Measurements from ENCODE around the gene LENEP. TPM values are rescaled to one million over a fixed set of nuclear protein-coding genes. Genes with fewer than 3 reads are reported as not detected.

The LENEP gene
- total RNA-seq, 1 experiment from 2014 or later, result 0.42 TPM

- peak; percentile 55 for ATAC-seq
- Histone ChIP-seq H3K4me2 (ENCODE audit: low read length) (peak overlapping the region; percentile 90), H4K20me1 (ENCODE audit: insufficient read depth) (no peaks in the 10 kb centered on the region), H3K4me3 (replicated peaks in 1 of 2; ENCODE audit: low read depth in 1 of 2, low read length in 2 of 2) (peak overlapping the region; percentile 61 to 70), H3K9me2 (ENCODE audit: insufficient read depth) (no peaks in the 10 kb centered on the region), H2AFZ (ENCODE audit: low read depth, low read length, poor library complexity, severe bottlenecking) (no peak overlapping the region), H3K36me3 (ENCODE audit: control insufficient read depth in 1 of 2, insufficient read depth in 2 of 2, low read length in 2 of 2) (peaks cover 9 to 17% of the 10 kb centered on the region in 2 experiments), H3K79me2 (ENCODE audit: insufficient read depth, low read length) (peaks cover 83% of the 10 kb centered on the region), H3K9me3 (ENCODE audit: control insufficient read depth in 1 of 2, insufficient read depth in 1 of 2, low read depth in 1 of 2, low read length in 2 of 2) (no peaks in the 10 kb centered on the region), H3K9ac (ENCODE audit: low read length) (peak overlapping the region; percentile 86), H3K27ac (ENCODE audit: low read depth, low read length) (peak overlapping the region; percentile 86), H3K4me1 (ENCODE audit: control insufficient read depth in 1 of 2, insufficient read depth in 2 of 2, low read length in 2 of 2) (peaks cover 34 to 62% of the 10 kb centered on the region in 2 experiments), H3K27me3 (ENCODE audit: insufficient read depth, low read length) (no peaks in the 10 kb centered on the region)
- no peak for TF ChIP-seq REST (IDR thresholded peaks at IDR 0.05; ENCODE audit: low read depth)
- TF ChIP-seq ZFX (IDR thresholded peaks at IDR 0.05), result no peak
- TF ChIP-seq ZNF274 (IDR thresholded peaks at IDR 0.05; ENCODE audit: low read depth, low read length), result no peak
- TF ChIP-seq CBX3 (IDR thresholded peaks at IDR 0.05; ENCODE audit: low read depth), result no peak
- TF ChIP-seq, protein P1, sequence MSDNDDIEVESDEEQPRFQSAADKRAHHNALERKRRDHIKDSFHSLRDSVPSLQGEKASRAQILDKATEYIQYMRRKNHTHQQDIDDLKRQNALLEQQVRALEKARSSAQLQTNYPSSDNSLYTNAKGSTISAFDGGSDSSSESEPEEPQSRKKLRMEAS (IDR thresholded peaks at IDR 0.05), result no peak
- TF ChIP-seq POLR2A (IDR thresholded peaks at IDR 0.05; ENCODE audit: borderline replicate concordance, extremely low read depth, insufficient read depth, insufficient read length), result peak; percentile 65
- TF ChIP-seq RAD21 (IDR thresholded peaks at IDR 0.05; ENCODE audit: low read depth), result no peak
- TF ChIP-seq POLR2AphosphoS5 (IDR thresholded peaks at IDR 0.05; ENCODE audit: low read depth, low read length), result peak; percentile 88
- RAD21 ChIA-PET (ENCODE audit: low non-redundant PET in 1 of 2, low total read pairs in 2 of 2, uncharacterized antibody in 2 of 2, unreplicated experiment in 2 of 2), result no interaction called here
- BruUV-seq (replicated peaks), result no TSS peak
- DNase-seq (ENCODE audit: low read depth, low spot score), result peak; percentile 95
- intact Hi-C loops (cut with micrococcal nuclease), result loop anchor here (1.0 to 5.0 kb wide), 4 partner anchors 26 to 162 kb away; partner anchors contain the start of genes EFNA4 and SLC50A1
- POLR2A ChIA-PET, result interaction anchor here (1.0 to 5.4 kb wide), 6 partner anchors 9 to 43 kb away, joined by 3 to 38 read pairs (median 7); partner anchors contain the start of genes FLAD1, LENEP and PYGO2
- CTCF ChIA-PET, result interaction anchor here (1.6 kb wide), 1 partner anchor 8 kb away, joined by 4 read pairs; the partner anchor contains the start of gene FLAD1
Measured at GRCh38 chr1:154974808-154975408, 18.5 kb upstream of the LENEP start.

Measured in HCT116 (cell line).